ENCODE data around the gene PHKB. TPM values are rescaled to one million over a fixed set of nuclear protein-coding genes. Genes with fewer than 3 reads are reported as not detected.
"Not testable (repeated sequence)": the region's sequence is repeated elsewhere in the genome, so short reads cannot be mapped to it uniquely, and the experiment has no call there.

Gene PHKB
- total RNA-seq, 1 donor from 2014 or later: 47.8 TPM

DNA sequence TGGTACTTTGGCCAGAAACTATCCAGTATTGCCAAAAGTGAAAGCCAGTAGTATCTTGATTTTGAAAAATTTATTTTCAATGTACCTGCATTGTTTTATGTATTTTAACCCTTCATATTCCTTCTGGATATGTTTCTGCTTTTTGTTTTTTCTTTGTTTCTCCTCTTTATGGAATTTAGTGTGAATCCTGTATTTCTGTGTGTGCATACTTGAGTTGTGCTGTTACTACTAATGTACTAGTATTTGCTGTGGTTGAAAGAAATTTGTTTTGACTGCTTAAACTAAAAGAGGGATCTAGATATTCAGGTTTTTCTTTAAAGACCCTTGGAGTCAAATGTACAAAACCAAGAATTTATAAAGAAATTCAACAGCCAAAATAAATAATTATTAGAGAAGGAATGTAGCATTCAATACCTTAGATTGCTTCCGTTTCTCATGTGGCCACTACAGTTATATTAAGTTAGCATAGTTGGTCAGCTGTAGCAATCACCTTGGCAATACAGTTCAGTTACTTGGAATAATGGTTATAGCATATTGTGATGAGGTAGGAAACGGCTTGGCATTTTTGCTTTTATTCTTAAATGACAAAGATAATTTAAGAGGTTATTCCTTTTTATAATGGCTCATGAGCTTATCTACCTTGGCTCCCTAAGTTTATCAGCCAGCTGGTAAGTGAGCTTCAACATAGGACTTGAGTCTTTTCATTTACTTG lies 4.9 kb downstream of the PHKB start:
- DNase-seq (ENCODE audit: low read depth): no peak
- Histone ChIP-seq H3K4me3 (ENCODE audit: low read depth, low read length) (no peak overlapping the region), H3K27me3 (ENCODE audit: control insufficient read depth, insufficient read depth, low read length) (no peaks in the 10 kb centered on the region), H3K36me3 (ENCODE audit: control insufficient read depth, insufficient read depth, low read length) (no peaks in the 10 kb centered on the region)
- TF ChIP-seq, protein P1, sequence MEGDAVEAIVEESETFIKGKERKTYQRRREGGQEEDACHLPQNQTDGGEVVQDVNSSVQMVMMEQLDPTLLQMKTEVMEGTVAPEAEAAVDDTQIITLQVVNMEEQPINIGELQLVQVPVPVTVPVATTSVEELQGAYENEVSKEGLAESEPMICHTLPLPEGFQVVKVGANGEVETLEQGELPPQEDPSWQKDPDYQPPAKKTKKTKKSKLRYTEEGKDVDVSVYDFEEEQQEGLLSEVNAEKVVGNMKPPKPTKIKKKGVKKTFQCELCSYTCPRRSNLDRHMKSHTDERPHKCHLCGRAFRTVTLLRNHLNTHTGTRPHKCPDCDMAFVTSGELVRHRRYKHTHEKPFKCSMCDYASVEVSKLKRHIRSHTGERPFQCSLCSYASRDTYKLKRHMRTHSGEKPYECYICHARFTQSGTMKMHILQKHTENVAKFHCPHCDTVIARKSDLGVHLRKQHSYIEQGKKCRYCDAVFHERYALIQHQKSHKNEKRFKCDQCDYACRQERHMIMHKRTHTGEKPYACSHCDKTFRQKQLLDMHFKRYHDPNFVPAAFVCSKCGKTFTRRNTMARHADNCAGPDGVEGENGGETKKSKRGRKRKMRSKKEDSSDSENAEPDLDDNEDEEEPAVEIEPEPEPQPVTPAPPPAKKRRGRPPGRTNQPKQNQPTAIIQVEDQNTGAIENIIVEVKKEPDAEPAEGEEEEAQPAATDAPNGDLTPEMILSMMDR (IDR thresholded peaks at IDR 0.05; ENCODE audit: insufficient read depth, low read length, poor library complexity, severe bottlenecking): no peak

DNA sequence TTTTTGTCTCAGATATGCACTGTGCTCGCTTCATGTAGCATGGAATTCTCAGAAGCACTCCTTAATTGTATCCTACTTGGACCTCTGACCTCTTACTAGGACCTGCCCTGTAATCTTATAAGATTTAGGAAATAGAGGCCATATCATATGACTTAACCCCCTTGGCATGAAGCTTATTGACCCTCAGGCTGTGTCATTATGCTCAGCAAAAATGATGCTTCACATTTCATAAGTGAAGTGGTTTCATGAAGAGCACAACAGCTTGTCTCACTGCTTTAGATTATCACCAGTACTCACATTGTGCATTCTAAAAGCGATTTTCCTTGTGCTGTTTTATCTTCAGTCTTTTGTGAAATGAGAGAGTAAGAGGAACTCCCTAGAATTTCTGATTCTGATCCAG lies 6.4 kb downstream of the PHKB start:
- DNase-seq (ENCODE audit: low read depth): no peak
- TF ChIP-seq, protein P1 (IDR thresholded peaks at IDR 0.05; ENCODE audit: insufficient read depth, low read length, poor library complexity, severe bottlenecking): no peak
- no peak overlapping the region for H3K4me3 ChIP-seq (ENCODE audit: low read depth, low read length)
- H3K27me3 ChIP-seq (ENCODE audit: control insufficient read depth, insufficient read depth, low read length): no peaks in the 10 kb centered on the region
- no peaks in the 10 kb centered on the region for H3K36me3 ChIP-seq (ENCODE audit: control insufficient read depth, insufficient read depth, low read length)

DNA sequence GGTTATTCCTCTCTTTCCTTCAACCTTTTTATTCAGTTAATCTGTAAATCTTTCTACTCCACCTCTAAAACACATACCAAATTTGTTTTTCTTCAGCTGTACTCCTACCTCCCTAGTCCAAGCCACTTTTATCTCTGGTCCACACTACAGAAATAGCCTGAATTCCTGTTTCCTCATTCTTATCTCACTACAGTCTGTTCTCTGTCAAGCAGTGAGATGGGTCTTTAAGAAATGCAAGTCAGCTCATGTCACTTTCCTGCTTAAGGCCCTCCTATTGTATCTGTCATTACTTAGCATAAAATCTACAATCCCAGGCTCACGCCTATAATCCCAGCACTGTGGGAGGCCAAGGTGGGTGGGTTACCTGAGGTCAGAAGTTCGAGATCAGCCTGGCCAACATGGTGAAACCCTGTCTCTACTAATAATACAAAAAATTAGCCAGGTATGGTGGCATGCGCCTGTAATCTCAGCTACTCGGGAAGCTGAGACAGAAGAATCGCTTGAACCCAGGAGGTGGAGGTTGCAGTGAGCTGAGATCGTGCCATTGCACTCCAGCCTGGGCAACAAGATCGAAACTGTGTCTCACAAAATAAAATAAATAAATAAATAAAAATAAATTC lies 7.0 kb downstream of the PHKB start:
- H3K36me3 ChIP-seq (ENCODE audit: control insufficient read depth, insufficient read depth, low read length); H3K27me3 ChIP-seq (ENCODE audit: control insufficient read depth, insufficient read depth, low read length); DNase-seq (ENCODE audit: low read depth); H3K4me3 ChIP-seq (ENCODE audit: low read depth, low read length): not testable (repeated sequence)

DNA sequence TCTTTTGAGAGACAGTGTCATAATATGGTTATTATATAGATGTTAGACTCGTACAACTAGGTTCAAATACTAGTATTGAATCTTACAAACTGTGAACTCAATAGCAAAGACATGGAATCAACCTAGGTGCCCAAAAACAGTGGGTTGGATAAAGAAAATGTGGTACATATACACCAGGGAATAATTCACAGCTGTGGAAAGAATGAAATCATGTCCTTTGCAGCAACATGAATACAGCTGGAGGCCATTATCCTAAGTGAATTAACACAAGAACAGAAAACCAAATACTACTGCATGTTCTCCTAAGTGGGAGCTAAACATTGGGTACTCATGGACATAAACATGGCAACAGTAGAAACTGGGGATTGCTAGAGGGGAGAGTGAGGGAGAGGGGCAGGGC lies 8.1 kb downstream of the PHKB start:
- Histone ChIP-seq H3K36me3 (ENCODE audit: control insufficient read depth, insufficient read depth, low read length) (no peaks in the 10 kb centered on the region), H3K27me3 (ENCODE audit: control insufficient read depth, insufficient read depth, low read length) (no peaks in the 10 kb centered on the region), H3K4me3 (ENCODE audit: low read depth, low read length) (no peak overlapping the region)
- DNase-seq (ENCODE audit: low read depth): no peak
- TF ChIP-seq, protein P1 (IDR thresholded peaks at IDR 0.05; ENCODE audit: insufficient read depth, low read length, poor library complexity, severe bottlenecking): no peak

DNA sequence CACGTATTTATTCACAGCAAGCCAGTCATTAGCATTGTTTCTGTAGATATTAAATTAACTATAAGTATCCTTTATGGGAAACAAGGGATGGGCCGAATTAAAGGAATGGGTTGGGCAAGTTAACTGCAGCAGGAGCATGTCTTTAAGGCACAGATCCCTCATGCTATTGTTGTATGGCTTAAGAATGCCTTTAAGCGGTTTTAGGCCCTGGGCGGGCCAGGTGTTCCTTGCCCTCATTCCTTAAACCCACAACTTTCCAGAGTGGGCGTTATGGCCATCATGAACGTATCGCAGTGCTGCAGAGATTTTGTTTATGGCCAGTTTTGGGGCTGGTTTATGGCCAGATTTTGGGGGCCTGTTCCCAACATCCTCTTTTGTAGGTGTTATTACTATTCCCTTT lies 9.1 kb downstream of the PHKB start:
- no peaks in the 10 kb centered on the region for H3K36me3 ChIP-seq (ENCODE audit: control insufficient read depth, insufficient read depth, low read length)
- no peaks in the 10 kb centered on the region for H3K27me3 ChIP-seq (ENCODE audit: control insufficient read depth, insufficient read depth, low read length)
- no peak for DNase-seq (ENCODE audit: low read depth)
- TF ChIP-seq, protein P1 (IDR thresholded peaks at IDR 0.05; ENCODE audit: insufficient read depth, low read length, poor library complexity, severe bottlenecking): no peak
- H3K4me3 ChIP-seq (ENCODE audit: low read depth, low read length): no peak overlapping the region

DNA sequence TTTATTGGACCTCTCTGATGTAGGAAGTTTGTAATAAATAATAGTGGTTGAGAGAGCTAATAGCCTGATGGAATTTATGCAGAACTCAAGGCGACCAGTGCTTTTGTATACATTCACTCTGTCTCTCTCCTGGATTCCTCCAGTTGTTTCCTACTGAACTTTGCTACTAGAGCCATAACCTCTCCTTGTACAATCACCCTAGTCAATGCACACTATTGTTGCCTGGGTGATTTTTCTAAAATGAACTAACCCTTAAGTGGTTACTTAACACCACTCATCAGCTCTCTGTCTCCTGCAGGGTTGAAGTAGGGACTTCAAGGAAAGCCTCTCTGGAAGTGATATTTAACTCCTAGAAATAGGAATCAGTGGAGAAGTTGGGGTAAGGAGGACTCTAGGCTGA lies 9.7 kb downstream of the PHKB start:
- no peak for DNase-seq (ENCODE audit: low read depth)
- no peaks in the 10 kb centered on the region for H3K27me3 ChIP-seq (ENCODE audit: control insufficient read depth, insufficient read depth, low read length)
- H3K36me3 ChIP-seq (ENCODE audit: control insufficient read depth, insufficient read depth, low read length): no peaks in the 10 kb centered on the region
- TF ChIP-seq, protein P1 (IDR thresholded peaks at IDR 0.05; ENCODE audit: insufficient read depth, low read length, poor library complexity, severe bottlenecking): no peak
- no peak overlapping the region for H3K4me3 ChIP-seq (ENCODE audit: low read depth, low read length)

DNA sequence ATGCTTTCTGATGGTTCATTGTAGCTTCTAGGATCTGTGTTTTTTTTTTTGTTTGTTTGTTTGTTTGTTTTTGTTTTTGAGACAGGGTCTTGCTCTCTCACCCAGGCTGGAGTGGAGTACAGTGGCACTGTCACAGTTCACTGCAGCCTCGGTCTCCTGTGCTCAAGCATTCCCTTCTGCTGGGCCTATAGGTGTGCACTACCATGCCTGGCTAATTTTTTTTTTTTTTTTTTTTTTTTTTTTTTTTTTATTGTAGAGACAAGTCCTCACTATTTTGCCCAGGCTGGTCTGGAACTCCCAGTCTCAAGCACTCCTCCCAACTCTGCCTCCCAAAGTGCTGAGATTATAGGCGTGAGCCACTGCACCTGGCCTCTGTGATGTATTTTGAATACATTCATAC lies 11.9 kb downstream of the PHKB start:
- H3K36me3 ChIP-seq (ENCODE audit: control insufficient read depth, insufficient read depth, low read length); H3K27me3 ChIP-seq (ENCODE audit: control insufficient read depth, insufficient read depth, low read length); DNase-seq (ENCODE audit: low read depth); H3K4me3 ChIP-seq (ENCODE audit: low read depth, low read length): not testable (repeated sequence)

All from kidney epithelial cell (primary cell).